Medulla oblongata (tissue), 1 donor: ENCODE data around the gene EVC2.

Experiments
- DNase-seq: peaks from one replicate; pipeline ENCODE4 v3.0.0-alpha.2; 2015; ENCODE audit errors: extremely low spot score

The EVC2 gene

GRCh38 chr4:5708449-5709206 lies at the start of gene EVC2:
EVC2 (minus strand) TSS chr4:5708559; CDS start chr4:5708513, 46 bp downstream.
- DNase-seq: peak; percentile 29

- no peak for DNase-seq
Observed at GRCh38 chr4:5757954-5758353, 49.6 kb upstream of the EVC2 start.

- no peak for DNase-seq
Observed at GRCh38 chr4:5757536-5757935, 49.2 kb upstream of the EVC2 start.

GRCh38 chr4:5757091-5757490 lies 48.7 kb upstream of the EVC2 start:
- DNase-seq: no peak

- no peak for DNase-seq
Observed at GRCh38 chr4:5756271-5756670, 47.9 kb upstream of the EVC2 start.

- DNase-seq: no peak
Observed at GRCh38 chr4:5755679-5756078, 47.3 kb upstream of the EVC2 start.

GRCh38 chr4:5755161-5755560 lies 46.8 kb upstream of the EVC2 start:
- no peak for DNase-seq

- no peak for DNase-seq
Observed at GRCh38 chr4:5754529-5754881, 46.1 kb upstream of the EVC2 start.

GRCh38 chr4:5753766-5754528 lies 45.6 kb upstream of the EVC2 start:
- DNase-seq: no peak

- no peak for DNase-seq
Observed at GRCh38 chr4:5753366-5753765, 45.0 kb upstream of the EVC2 start.

- no peak for DNase-seq
Observed at GRCh38 chr4:5752376-5753184, 44.2 kb upstream of the EVC2 start.

- no peak for DNase-seq
Observed at GRCh38 chr4:5751666-5752375, 43.5 kb upstream of the EVC2 start.

- no peak for DNase-seq
Observed at GRCh38 chr4:5750946-5751665, 42.7 kb upstream of the EVC2 start.

GRCh38 chr4:5750052-5750945 lies 41.9 kb upstream of the EVC2 start:
- DNase-seq: no peak

- no peak for DNase-seq
Observed at GRCh38 chr4:5749568-5749967, 41.2 kb upstream of the EVC2 start.

- DNase-seq: no peak
Observed at GRCh38 chr4:5747738-5748375, 39.5 kb upstream of the EVC2 start.

GRCh38 chr4:5746829-5747737 lies 38.7 kb upstream of the EVC2 start:
- DNase-seq: no peak

- no peak for DNase-seq
Observed at GRCh38 chr4:5746250-5746649, 37.9 kb upstream of the EVC2 start.

GRCh38 chr4:5742968-5743367 lies 34.6 kb upstream of the EVC2 start:
- DNase-seq: no peak
